GM13977 (cell line): ENCODE data around the gene CHM.
"Not testable (repeated sequence)": the region's sequence is repeated elsewhere in the genome, so short reads cannot be mapped to it uniquely, and the experiment has no call there.

ENCODE experiments used
- DNase-seq: peaks from one replicate; pipeline ENCODE4 v3.0.0; 2012; ENCODE audit warnings: low spot score
- CTCF ChIP-seq: IDR thresholded peaks from 2 replicates; pipeline ENCODE4 v1.5.1; 2012; ENCODE audit warnings: mild to moderate bottlenecking, control low read depth; ENCODE audit not compliant: insufficient read depth; ENCODE audit errors: extremely low read depth, missing control alignments
- in situ Hi-C: fragments of 300-500 bp; cut with MboI; formaldehyde crosslinking; loops from one replicate; pipeline ENCODE4 v1.12.0; 2022; ENCODE audit warnings: low sequenced_read_pairs, low pct_unique_long_range_greater_than_20kb, mixed read lengths, inconsistent platforms; ENCODE audit not compliant: unreplicated experiment

CHM gene

DNA sequence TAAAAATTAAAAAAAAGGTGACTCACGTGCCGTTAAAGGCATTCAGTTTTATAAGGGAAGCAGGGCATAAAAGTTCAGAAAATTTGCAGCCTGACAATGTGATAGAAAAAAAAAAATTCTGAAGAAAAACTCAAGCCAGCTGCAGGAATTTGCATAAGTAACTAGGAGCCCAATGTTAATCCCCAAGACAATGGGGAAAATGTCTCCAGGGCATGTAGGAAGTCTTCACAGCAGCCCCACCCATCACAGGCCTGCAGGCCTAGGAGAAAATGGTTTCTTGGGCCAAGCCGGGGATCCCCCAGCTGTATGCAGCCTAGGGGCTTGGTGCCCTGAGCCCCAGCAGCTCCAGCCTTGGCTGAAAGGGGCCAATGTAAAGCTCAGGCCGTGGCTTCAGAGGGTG, 31.2 kb downstream of the CHM start:
- no peak for TF ChIP-seq CTCF
- in situ Hi-C loops, result no loop called here
- no peak for DNase-seq

- in situ Hi-C loops, DNase-seq: not testable (repeated sequence)
Observed at GRCh38 chrX:86014959-86015358, 32.4 kb downstream of the CHM start.

DNA sequence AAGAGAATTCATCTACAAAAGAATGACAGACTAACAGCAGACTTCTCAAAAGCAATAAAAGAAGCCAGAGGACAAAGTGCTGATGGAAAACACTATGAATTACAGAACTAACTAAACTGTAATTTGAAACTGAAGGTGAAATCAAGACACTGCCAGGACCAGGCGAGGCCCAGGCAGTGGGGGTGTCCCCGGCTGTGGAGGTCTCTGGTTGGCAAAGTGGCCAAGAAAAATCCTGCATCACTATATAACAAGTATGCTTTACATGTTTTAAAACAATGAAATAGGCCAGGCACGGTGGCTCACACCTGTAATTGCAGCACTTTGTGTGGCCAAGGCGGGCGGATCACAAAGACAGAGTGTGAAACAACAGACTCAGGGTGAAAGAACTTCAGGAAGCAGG, 32.9 kb downstream of the CHM start:
- in situ Hi-C loops, result no loop called here
- TF ChIP-seq CTCF, result no peak
- DNase-seq, result no peak

DNA sequence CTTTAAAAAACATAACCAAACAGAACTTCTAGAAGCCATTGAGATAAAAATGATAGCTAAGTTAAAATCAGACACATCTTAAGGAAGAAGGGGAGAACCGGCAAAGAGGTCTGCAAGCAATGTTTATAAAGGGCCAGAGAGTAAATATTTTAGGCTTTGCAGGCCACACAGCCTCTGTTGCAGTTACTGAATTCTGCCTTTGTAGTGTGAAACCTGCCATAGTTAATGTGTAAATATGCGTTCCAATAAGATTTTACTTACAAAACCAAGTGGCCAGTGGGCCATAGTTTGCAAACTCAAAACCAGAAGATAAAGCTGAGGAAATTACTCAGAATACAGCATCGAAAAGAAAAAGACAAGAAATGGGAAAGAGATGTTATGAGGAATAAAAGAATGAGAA, 33.6 kb downstream of the CHM start:
- in situ Hi-C loops, result no loop called here

GRCh38 chrX:86012188-86012587, 35.2 kb downstream of the CHM start:
- in situ Hi-C loops, result no loop called here
- no peak for DNase-seq
- no peak for TF ChIP-seq CTCF

More for the DNA sequence above, 33.6 kb downstream of the CHM start:
- TF ChIP-seq CTCF, result no peak
- DNase-seq, result no peak

GRCh38 chrX:86009803-86010202, 37.6 kb downstream of the CHM start:
- not testable (repeated sequence) for DNase-seq

GRCh38 chrX:86007891-86008290, 39.5 kb downstream of the CHM start:
- in situ Hi-C loops, result not testable (repeated sequence)

More at GRCh38 chrX:86009803-86010202, 37.6 kb downstream of the CHM start:
- in situ Hi-C loops, result not testable (repeated sequence)

GRCh38 chrX:86002076-86002896, 45.1 kb downstream of the CHM start:
- no peak for DNase-seq
- in situ Hi-C loops, result no loop called here
- no peak for TF ChIP-seq CTCF

More at GRCh38 chrX:86007891-86008290, 39.5 kb downstream of the CHM start:
- not testable (repeated sequence) for DNase-seq
